Thoracic aorta (tissue), 2 donors: Measurements from ENCODE around the gene ABCC3. TPM values are rescaled to one million over a fixed set of nuclear protein-coding genes. Genes with fewer than 3 reads are reported as not detected.

Source experiments
- ATAC-seq: fragments of 150-250 bp; one replicate; pipeline ENCODE4 v1.8.0; 2017; ENCODE audit warnings: low read depth; ENCODE audit not compliant: insufficient number of reproducible peaks, low FRiP score
- DNase-seq: peaks from one replicate; pipeline ENCODE4 v3.0.0-alpha.2; 2020; ENCODE audit warnings: low spot score
- H3K27ac ChIP-seq, 2 donors: fragments of 200-600 bp; sonication (generic); 1 replicate in 1 of 2; 2 replicates in 1 of 2; pipeline ENCODE4 v1.5.1; 2016; ENCODE audit warnings: mild to moderate bottlenecking in 2 of 2, moderate library complexity in 2 of 2
- H3K27me3 ChIP-seq: fragments of 200-600 bp; sonication (generic); replicated peaks from 2 replicates; pipeline ENCODE4 v1.6.0; 2016; ENCODE audit warnings: mild to moderate bottlenecking; ENCODE audit not compliant: insufficient read depth
- H3K36me3 ChIP-seq: fragments of 200-600 bp; sonication (generic); one replicate; pipeline ENCODE4 v1.5.1; 2016
- H3K4me1 ChIP-seq, 2 donors: fragments of 200-600 bp; sonication (generic); 1 replicate in 1 of 2; 2 replicates in 1 of 2; pipeline versions ENCODE4 v1.5.1 to v1.6.0; 2016; ENCODE audit warnings: low read depth in 2 of 2, mild to moderate bottlenecking in 1 of 2; ENCODE audit not compliant: control insufficient read depth in 1 of 2
- H3K4me3 ChIP-seq: fragments of 200-600 bp; sonication (generic); 2 replicates; pipeline ENCODE4 v1.5.1; 2016; ENCODE audit warnings: mild to moderate bottlenecking
- H3K9me3 ChIP-seq: fragments of 200-600 bp; sonication (generic); 2 replicates; pipeline ENCODE4 v1.5.1; 2016
- total RNA-seq, 2 donors: library from RNA; depleted of rRNA; stranded (reverse); fragments of >200 nt; gene quantifications; one replicate each; pipeline versions ENCODE4 v1.1.0 to v1.2.3, GENCODE V29; 2016
- TF ChIP-seq, protein P1 (sequence below): fragments of 200-600 bp; sonication (generic); IDR thresholded peaks from one replicate; pipeline ENCODE4 v1.5.1; 2019; ENCODE audit warnings: antibody characterized with exemption

The ABCC3 gene
- total RNA-seq, 2 donors from 2014 or later, result 72.7 to 143 TPM

DNA sequence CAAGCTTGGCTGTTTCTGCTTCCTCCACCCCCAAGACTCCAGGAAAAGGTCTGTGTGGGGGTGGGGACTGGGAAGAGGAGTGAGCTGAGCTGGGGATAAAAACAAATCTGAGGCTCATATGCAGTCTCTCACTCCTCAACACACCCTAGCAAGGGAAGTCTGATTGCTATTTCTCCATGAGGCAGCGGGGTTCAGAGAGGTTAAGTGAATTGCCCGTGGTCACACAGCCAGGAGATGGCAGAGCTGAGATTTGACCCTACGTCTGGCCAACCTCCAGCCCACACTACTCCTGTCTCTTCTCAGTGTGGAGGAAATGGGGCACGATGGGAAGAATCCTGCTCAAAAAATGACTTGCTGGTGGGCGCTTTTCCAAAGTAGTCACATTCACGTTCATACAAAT, 4.8 kb upstream of the ABCC3 start:
- DNase-seq (no peak), ATAC-seq (no peak)
- H3K9me3 ChIP-seq, result no peaks in the 10 kb centered on the region
- TF ChIP-seq, protein P1, sequence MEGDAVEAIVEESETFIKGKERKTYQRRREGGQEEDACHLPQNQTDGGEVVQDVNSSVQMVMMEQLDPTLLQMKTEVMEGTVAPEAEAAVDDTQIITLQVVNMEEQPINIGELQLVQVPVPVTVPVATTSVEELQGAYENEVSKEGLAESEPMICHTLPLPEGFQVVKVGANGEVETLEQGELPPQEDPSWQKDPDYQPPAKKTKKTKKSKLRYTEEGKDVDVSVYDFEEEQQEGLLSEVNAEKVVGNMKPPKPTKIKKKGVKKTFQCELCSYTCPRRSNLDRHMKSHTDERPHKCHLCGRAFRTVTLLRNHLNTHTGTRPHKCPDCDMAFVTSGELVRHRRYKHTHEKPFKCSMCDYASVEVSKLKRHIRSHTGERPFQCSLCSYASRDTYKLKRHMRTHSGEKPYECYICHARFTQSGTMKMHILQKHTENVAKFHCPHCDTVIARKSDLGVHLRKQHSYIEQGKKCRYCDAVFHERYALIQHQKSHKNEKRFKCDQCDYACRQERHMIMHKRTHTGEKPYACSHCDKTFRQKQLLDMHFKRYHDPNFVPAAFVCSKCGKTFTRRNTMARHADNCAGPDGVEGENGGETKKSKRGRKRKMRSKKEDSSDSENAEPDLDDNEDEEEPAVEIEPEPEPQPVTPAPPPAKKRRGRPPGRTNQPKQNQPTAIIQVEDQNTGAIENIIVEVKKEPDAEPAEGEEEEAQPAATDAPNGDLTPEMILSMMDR, result no peak
- no peaks in the 10 kb centered on the region for H3K36me3 ChIP-seq
- no peaks in the 10 kb centered on the region for H3K27me3 ChIP-seq
- no peak overlapping the region for H3K4me3 ChIP-seq
- no peak overlapping the region for H3K27ac ChIP-seq
- peaks cover 5 to 25% of the 10 kb centered on the region in 2 donors for H3K4me1 ChIP-seq

DNA sequence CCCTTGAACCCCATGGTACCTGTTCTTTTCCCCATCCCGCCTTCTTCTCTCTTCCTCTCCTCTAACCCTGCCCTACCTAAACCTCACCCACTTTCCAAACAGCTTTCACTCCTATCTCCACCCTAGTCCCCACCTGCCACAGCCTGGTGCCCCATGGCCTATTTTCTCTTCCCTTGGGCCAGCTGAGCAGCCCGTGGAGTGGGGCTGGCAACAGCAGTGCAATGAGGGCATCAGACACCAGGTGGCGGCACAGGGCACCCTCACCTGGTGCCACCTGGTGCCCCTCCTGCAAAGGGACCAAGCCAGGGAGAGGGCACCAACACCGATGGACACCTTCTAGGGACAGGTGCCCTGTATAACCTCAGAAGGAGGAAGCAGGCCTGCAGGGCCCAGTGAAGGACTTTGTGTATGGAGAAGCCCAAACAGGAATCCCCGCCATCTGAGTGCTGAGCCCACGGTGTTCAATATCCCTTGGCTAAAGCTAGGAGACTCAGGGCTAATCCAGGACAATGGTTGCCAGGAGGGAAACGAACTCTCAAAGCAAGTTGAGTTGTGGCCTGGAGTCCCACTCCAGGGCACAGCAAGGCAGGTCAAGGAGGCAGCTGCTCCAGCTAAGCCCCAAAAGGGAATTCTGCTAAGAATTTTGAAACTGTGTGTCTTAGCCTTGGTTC, 4.0 kb upstream of the ABCC3 start:
- H3K36me3 ChIP-seq, result no peaks in the 10 kb centered on the region
- H3K27me3 ChIP-seq, result no peaks in the 10 kb centered on the region
- H3K4me3 ChIP-seq, result no peak overlapping the region
- TF ChIP-seq, protein P1, result peak; percentile 81
- DNase-seq, result no peak
- peaks cover 10 to 33% of the 10 kb centered on the region in 2 donors for H3K4me1 ChIP-seq
- ATAC-seq, result no peak
- H3K27ac ChIP-seq, result no peak overlapping the region
- no peaks in the 10 kb centered on the region for H3K9me3 ChIP-seq

- DNase-seq (no peak), ATAC-seq (no peak)
- no peak overlapping the region for H3K27ac ChIP-seq
- TF ChIP-seq, protein P1, result no peak
- no peaks in the 10 kb centered on the region for H3K27me3 ChIP-seq
- H3K4me1 ChIP-seq, result peaks cover 14 to 34% of the 10 kb centered on the region in 2 donors
- H3K36me3 ChIP-seq, result no peaks in the 10 kb centered on the region
- H3K9me3 ChIP-seq, result no peaks in the 10 kb centered on the region
- H3K4me3 ChIP-seq, result no peak overlapping the region
Observed at GRCh38 chr17:50631195-50631907, 3.3 kb upstream of the ABCC3 start.

- DNase-seq (no peak), ATAC-seq (no peak)
- Histone ChIP-seq H3K4me1 (peaks cover 14 to 40% of the 10 kb centered on the region in 2 donors), H3K36me3 (no peaks in the 10 kb centered on the region), H3K9me3 (no peaks in the 10 kb centered on the region), H3K27ac (no peak overlapping the region), H3K27me3 (no peaks in the 10 kb centered on the region), H3K4me3 (no peak overlapping the region)
- TF ChIP-seq, protein P1, result no peak
Observed at GRCh38 chr17:50631908-50632571, 2.6 kb upstream of the ABCC3 start.

DNA sequence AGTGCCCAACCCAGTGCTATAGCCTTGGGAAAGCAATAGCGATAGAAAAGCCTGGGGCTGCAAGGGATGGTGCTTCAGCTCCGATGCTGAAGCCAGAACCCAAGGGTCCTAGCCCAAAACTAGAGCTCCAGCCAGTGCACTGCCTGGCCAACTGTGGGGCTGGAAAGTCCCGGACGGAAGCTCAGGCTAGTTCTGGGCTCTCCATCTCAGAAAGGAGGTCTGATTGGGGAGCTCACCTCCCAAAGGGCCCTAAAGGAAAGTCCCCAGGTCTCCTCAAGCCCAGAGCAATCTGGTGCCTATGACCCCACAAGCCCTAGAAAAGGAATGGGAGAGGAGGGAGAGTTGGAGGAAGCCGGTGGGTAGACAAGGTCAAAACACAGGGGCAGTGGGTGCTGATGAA, 2.0 kb upstream of the ABCC3 start:
- TF ChIP-seq, protein P1, result no peak
- no peak overlapping the region for H3K27ac ChIP-seq
- no peak for DNase-seq
- H3K27me3 ChIP-seq, result no peaks in the 10 kb centered on the region
- no peaks in the 10 kb centered on the region for H3K9me3 ChIP-seq
- H3K4me1 ChIP-seq, result peaks cover 14 to 44% of the 10 kb centered on the region in 2 donors
- no peak overlapping the region for H3K4me3 ChIP-seq
- ATAC-seq, result no peak
- no peaks in the 10 kb centered on the region for H3K36me3 ChIP-seq
